Stimulated activated memory B cell treated with anti-CD40 and anti-IgM and Interleukin-4, amounts not matched to agents 10 μg/mL and 1 μg/mL and 100 μg/mL, for 72 hours (primary cell): ENCODE data around the gene TCFL5.
"Not testable (repeated sequence)": the region's sequence is repeated elsewhere in the genome, so short reads cannot be mapped to it uniquely, and the experiment has no call there.

Experiments
- ATAC-seq: fragments of 150-1000 bp; cut with Tn5 transposase; 2 replicates; pipeline ENCODE4 v1.10.0; 2021
- H3K27ac Mint-ChIP-seq: one replicate; pipeline ENCODE4 v1.8.0; 2022; ENCODE audit warnings: mild to moderate bottlenecking, mixed read lengths
- H3K27me3 Mint-ChIP-seq: one replicate; pipeline ENCODE4 v1.8.0; 2022; ENCODE audit warnings: mixed read lengths
- H3K36me3 Mint-ChIP-seq: one replicate; pipeline ENCODE4 v1.8.0; 2022; ENCODE audit warnings: mixed read lengths
- H3K4me1 Mint-ChIP-seq: one replicate; pipeline ENCODE4 v1.8.0; 2022; ENCODE audit warnings: mixed read lengths
- H3K4me3 Mint-ChIP-seq: one replicate; pipeline ENCODE4 v1.8.0; 2022; ENCODE audit warnings: mild to moderate bottlenecking, moderate library complexity, mixed read lengths
- H3K9me3 Mint-ChIP-seq: one replicate; pipeline ENCODE4 v1.8.0; 2022; ENCODE audit warnings: mixed read lengths

The TCFL5 gene

GRCh38 chr20:62876902-62877816 lies 15.5 kb upstream of the TCFL5 start:
- H3K4me1 Mint-ChIP-seq, result peaks cover 27% of the 10 kb centered on the region
- no peak overlapping the region for H3K27ac Mint-ChIP-seq
- ATAC-seq, result peak; percentile 45

GRCh38 chr20:62876501-62876901 lies 14.9 kb upstream of the TCFL5 start:
- Mint-ChIP-seq H3K4me3 (no peak overlapping the region), H3K27ac (no peak overlapping the region), H3K9me3 (no peaks in the 10 kb centered on the region), H3K27me3 (peaks cover 23% of the 10 kb centered on the region), H3K36me3 (peaks cover 10% of the 10 kb centered on the region), H3K4me1 (peaks cover 27% of the 10 kb centered on the region)
- peak; percentile 14 for ATAC-seq

More at GRCh38 chr20:62876902-62877816, 15.5 kb upstream of the TCFL5 start:
- no peaks in the 10 kb centered on the region for H3K9me3 Mint-ChIP-seq
- H3K36me3 Mint-ChIP-seq, result peaks cover 17% of the 10 kb centered on the region
- H3K4me3 Mint-ChIP-seq, result no peak overlapping the region
- peaks cover 23% of the 10 kb centered on the region for H3K27me3 Mint-ChIP-seq

- H3K27ac Mint-ChIP-seq, result no peak overlapping the region
- peak overlapping the region; percentile 34 for H3K4me3 Mint-ChIP-seq
- peaks cover 6% of the 10 kb centered on the region for H3K36me3 Mint-ChIP-seq
- H3K4me1 Mint-ChIP-seq, result peaks cover 27% of the 10 kb centered on the region
- no peaks in the 10 kb centered on the region for H3K9me3 Mint-ChIP-seq
- H3K27me3 Mint-ChIP-seq, result peaks cover 27% of the 10 kb centered on the region
- ATAC-seq, result no peak
Measured at GRCh38 chr20:62875419-62876361, 14.1 kb upstream of the TCFL5 start.

GRCh38 chr20:62874964-62875344 lies 13.3 kb upstream of the TCFL5 start:
- Mint-ChIP-seq H3K4me1 (peaks cover 27% of the 10 kb centered on the region), H3K27me3 (peaks cover 31% of the 10 kb centered on the region), H3K4me3 (no peak overlapping the region), H3K27ac (no peak overlapping the region), H3K36me3 (peaks cover 6% of the 10 kb centered on the region), H3K9me3 (no peaks in the 10 kb centered on the region)
- ATAC-seq, result no peak

- peaks cover 27% of the 10 kb centered on the region for H3K4me1 Mint-ChIP-seq
- H3K9me3 Mint-ChIP-seq, H3K4me3 Mint-ChIP-seq, H3K36me3 Mint-ChIP-seq, ATAC-seq: not testable (repeated sequence)
- H3K27me3 Mint-ChIP-seq, result peaks cover 31% of the 10 kb centered on the region
- H3K27ac Mint-ChIP-seq, result peak overlapping the region; percentile 7
Measured at GRCh38 chr20:62873681-62874031, 12.0 kb upstream of the TCFL5 start.

GRCh38 chr20:62873280-62873679 lies 11.7 kb upstream of the TCFL5 start:
- peaks cover 31% of the 10 kb centered on the region for H3K27me3 Mint-ChIP-seq
- H3K36me3 Mint-ChIP-seq, result no peaks in the 10 kb centered on the region
- no peaks in the 10 kb centered on the region for H3K9me3 Mint-ChIP-seq
- peak overlapping the region; percentile 7 for H3K27ac Mint-ChIP-seq
- no peak overlapping the region for H3K4me3 Mint-ChIP-seq
- ATAC-seq, result no peak
- H3K4me1 Mint-ChIP-seq, result peaks cover 27% of the 10 kb centered on the region

- H3K4me1 Mint-ChIP-seq, result peaks cover 27% of the 10 kb centered on the region
- no peaks in the 10 kb centered on the region for H3K36me3 Mint-ChIP-seq
- H3K4me3 Mint-ChIP-seq, result no peak overlapping the region
Measured at GRCh38 chr20:62872862-62873261, 11.2 kb upstream of the TCFL5 start.

GRCh38 chr20:62872184-62872847 lies 10.7 kb upstream of the TCFL5 start:
- Mint-ChIP-seq H3K36me3 (no peaks in the 10 kb centered on the region), H3K27ac (no peak overlapping the region), H3K27me3 (peaks cover 31% of the 10 kb centered on the region), H3K4me3 (no peak overlapping the region), H3K9me3 (no peaks in the 10 kb centered on the region), H3K4me1 (peaks cover 27% of the 10 kb centered on the region)
- ATAC-seq, result no peak

More at GRCh38 chr20:62872862-62873261, 11.2 kb upstream of the TCFL5 start:
- ATAC-seq, result no peak
- Mint-ChIP-seq H3K27ac (no peak overlapping the region), H3K9me3 (no peaks in the 10 kb centered on the region), H3K27me3 (peaks cover 31% of the 10 kb centered on the region)

- Mint-ChIP-seq H3K4me3 (no peak overlapping the region), H3K4me1 (peaks cover 15% of the 10 kb centered on the region), H3K27me3 (peaks cover 16% of the 10 kb centered on the region), H3K27ac (no peak overlapping the region), H3K9me3 (peaks cover 4% of the 10 kb centered on the region), H3K36me3 (no peaks in the 10 kb centered on the region)
- ATAC-seq, result no peak
Measured at GRCh38 chr20:62864207-62864606, 2.6 kb upstream of the TCFL5 start.

- Mint-ChIP-seq H3K36me3 (peaks cover 18% of the 10 kb centered on the region), H3K27me3 (peaks cover 16% of the 10 kb centered on the region), H3K9me3 (peaks cover 4% of the 10 kb centered on the region), H3K4me1 (peaks cover 32% of the 10 kb centered on the region), H3K4me3 (peak overlapping the region; percentile 46), H3K27ac (no peak overlapping the region)
- ATAC-seq, result peak; percentile 44
Measured at GRCh38 chr20:62860924-62861691, 514 bp downstream of the TCFL5 start.

- H3K27me3 Mint-ChIP-seq, result peaks cover 12% of the 10 kb centered on the region
- H3K4me1 Mint-ChIP-seq, result peaks cover 32% of the 10 kb centered on the region
- H3K4me3 Mint-ChIP-seq, result peak overlapping the region; percentile 73
- no peak overlapping the region for H3K27ac Mint-ChIP-seq
- H3K9me3 Mint-ChIP-seq, result peaks cover 4% of the 10 kb centered on the region
- no peak for ATAC-seq
- peaks cover 18% of the 10 kb centered on the region for H3K36me3 Mint-ChIP-seq
Measured at GRCh38 chr20:62860391-62860923, 1.2 kb downstream of the TCFL5 start.

GRCh38 chr20:62859721-62860120 lies 1.9 kb downstream of the TCFL5 start:
- peaks cover 4% of the 10 kb centered on the region for H3K9me3 Mint-ChIP-seq
- peak overlapping the region; percentile 73 for H3K4me3 Mint-ChIP-seq
- no peak for ATAC-seq
- H3K27ac Mint-ChIP-seq, result no peak overlapping the region
- H3K4me1 Mint-ChIP-seq, result peaks cover 32% of the 10 kb centered on the region
- H3K36me3 Mint-ChIP-seq, result peaks cover 18% of the 10 kb centered on the region
- H3K27me3 Mint-ChIP-seq, result peaks cover 8% of the 10 kb centered on the region

- Mint-ChIP-seq H3K4me3 (no peak overlapping the region), H3K27me3 (peaks cover 8% of the 10 kb centered on the region), H3K9me3 (peaks cover 4% of the 10 kb centered on the region), H3K4me1 (peaks cover 32% of the 10 kb centered on the region), H3K36me3 (peaks cover 23% of the 10 kb centered on the region), H3K27ac (no peak overlapping the region)
- no peak for ATAC-seq
Measured at GRCh38 chr20:62858058-62858830, 3.4 kb downstream of the TCFL5 start.
